KMS-11 (cell line): ENCODE results near the gene ATP6V1D.

Source experiments
- H2AFZ ChIP-seq: fragments of 200-600 bp; sonication (generic); 2 replicates; pipeline ENCODE4 v1.6.1; 2016; ENCODE audit warnings: antibody characterized with exemption, mixed run types, low read depth
- H3K27ac ChIP-seq: fragments of 200-600 bp; sonication (generic); 2 replicates; pipeline ENCODE4 v1.6.1; 2016; ENCODE audit warnings: mild to moderate bottlenecking, mixed run types
- H3K27me3 ChIP-seq: fragments of 200-600 bp; sonication (generic); 2 replicates; pipeline ENCODE4 v1.6.1; 2017; ENCODE audit warnings: mild to moderate bottlenecking, low read depth, mixed run types, moderate library complexity; ENCODE audit not compliant: insufficient read depth
- H3K36me3 ChIP-seq: fragments of 200-600 bp; sonication (generic); 2 replicates; pipeline ENCODE4 v1.6.1; 2017; ENCODE audit warnings: mild to moderate bottlenecking, mixed run types; ENCODE audit not compliant: insufficient read depth
- H3K4me1 ChIP-seq: fragments of 200-600 bp; sonication (generic); 2 replicates; pipeline ENCODE4 v1.6.1; 2016; ENCODE audit warnings: mild to moderate bottlenecking, low read depth, mixed run types; ENCODE audit not compliant: poor library complexity, severe bottlenecking
- H3K4me2 ChIP-seq: fragments of 200-600 bp; sonication (generic); 2 replicates; pipeline ENCODE4 v1.7.0; 2016; ENCODE audit warnings: mild to moderate bottlenecking, mixed run types
- H3K4me3 ChIP-seq: fragments of 200-600 bp; sonication (generic); IDR thresholded peaks from 2 replicates; pipeline ENCODE4 v1.6.1; 2017; ENCODE audit warnings: low read depth, low read length, mixed read lengths; ENCODE audit not compliant: insufficient read depth
- H3K79me2 ChIP-seq: fragments of 200-600 bp; sonication (generic); 2 replicates; pipeline ENCODE4 v1.6.1; 2016; ENCODE audit warnings: low read depth, mixed run types; ENCODE audit not compliant: insufficient read depth
- H3K9ac ChIP-seq: fragments of 200-600 bp; sonication (generic); 2 replicates; pipeline ENCODE4 v1.6.1; 2016; ENCODE audit warnings: mild to moderate bottlenecking, mixed run types
- H4K20me1 ChIP-seq: fragments of 200-600 bp; sonication (generic); 2 replicates; pipeline ENCODE4 v1.6.1; 2016; ENCODE audit warnings: mild to moderate bottlenecking, mixed run types; ENCODE audit not compliant: insufficient read depth
- CTCF ChIP-seq: fragments of 200-600 bp; sonication (generic); conservative IDR thresholded peaks from 2 replicates; pipeline ENCODE4 v1.6.1; 2017; ENCODE audit warnings: low read depth, mild to moderate bottlenecking, antibody characterized with exemption, low read length, moderate library complexity, mixed read lengths

Gene ATP6V1D

GRCh38 chr14:67392800-67393199 is 33.2 kb upstream of the ATP6V1D start:
- no peaks in the 10 kb centered on the region for H3K36me3 ChIP-seq
- no peak for TF ChIP-seq CTCF
- H3K4me1 ChIP-seq: no peaks in the 10 kb centered on the region
- no peak overlapping the region for H2AFZ ChIP-seq
- H3K27ac ChIP-seq: no peak overlapping the region
- no peak overlapping the region for H3K9ac ChIP-seq
- no peaks in the 10 kb centered on the region for H4K20me1 ChIP-seq
- no peak overlapping the region for H3K4me3 ChIP-seq
- H3K27me3 ChIP-seq: no peaks in the 10 kb centered on the region
- H3K79me2 ChIP-seq: no peaks in the 10 kb centered on the region
- no peak overlapping the region for H3K4me2 ChIP-seq

- Histone ChIP-seq H3K4me3 (no peak overlapping the region), H2AFZ (no peak overlapping the region), H3K4me2 (no peak overlapping the region), H4K20me1 (no peaks in the 10 kb centered on the region), H3K27ac (no peak overlapping the region), H3K4me1 (no peaks in the 10 kb centered on the region), H3K79me2 (no peaks in the 10 kb centered on the region), H3K9ac (no peak overlapping the region), H3K27me3 (no peaks in the 10 kb centered on the region), H3K36me3 (no peaks in the 10 kb centered on the region)
- TF ChIP-seq CTCF: no peak
Observed at GRCh38 chr14:67392123-67392522, 32.5 kb upstream of the ATP6V1D start.

GRCh38 chr14:67391268-67391667 is 31.7 kb upstream of the ATP6V1D start:
- Histone ChIP-seq H3K79me2 (no peaks in the 10 kb centered on the region), H3K27me3 (no peaks in the 10 kb centered on the region), H3K9ac (no peak overlapping the region), H3K4me1 (no peaks in the 10 kb centered on the region), H2AFZ (no peak overlapping the region), H3K4me3 (no peak overlapping the region), H4K20me1 (no peaks in the 10 kb centered on the region), H3K36me3 (no peaks in the 10 kb centered on the region), H3K4me2 (no peak overlapping the region), H3K27ac (no peak overlapping the region)
- TF ChIP-seq CTCF: no peak

DNA sequence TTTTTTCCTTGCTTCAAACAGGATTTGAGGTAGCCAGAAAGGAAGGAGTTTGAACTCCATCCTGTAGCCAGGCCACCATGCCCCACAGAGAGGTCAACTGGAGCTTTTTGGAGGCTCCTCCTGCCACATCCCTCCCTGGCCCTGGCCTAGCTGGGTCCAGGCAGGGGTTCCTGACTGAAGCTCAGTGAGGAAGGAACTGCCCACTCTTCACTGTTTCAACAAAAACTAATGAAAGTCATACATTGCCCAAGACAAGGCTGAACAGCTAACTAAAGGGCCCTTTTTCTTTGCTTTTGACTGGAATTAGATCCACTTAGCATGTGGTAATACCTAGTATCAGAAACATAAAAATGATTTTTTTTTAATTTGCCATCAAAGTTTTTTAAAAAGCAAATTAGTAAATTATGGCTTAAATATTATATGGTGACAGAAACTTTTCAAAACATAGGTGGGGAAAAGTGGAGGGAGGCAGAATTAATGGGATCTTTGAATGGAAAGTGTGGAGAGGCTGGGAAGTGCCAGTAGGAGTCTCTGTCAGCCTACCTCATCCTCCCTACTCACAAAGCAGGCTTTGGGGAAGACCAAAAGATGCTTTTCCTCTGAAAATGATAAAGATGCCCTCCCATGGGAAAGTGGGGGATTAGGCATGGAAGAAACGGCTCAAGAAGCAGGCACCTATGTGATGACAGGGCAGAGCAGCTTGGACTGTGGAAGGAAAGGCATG is 30.4 kb upstream of the ATP6V1D start:
- Histone ChIP-seq H3K4me3 (no peak overlapping the region), H3K4me2 (no peak overlapping the region), H3K4me1 (no peaks in the 10 kb centered on the region), H3K27ac (no peak overlapping the region), H3K9ac (no peak overlapping the region), H3K36me3 (no peaks in the 10 kb centered on the region), H3K79me2 (no peaks in the 10 kb centered on the region), H3K27me3 (no peaks in the 10 kb centered on the region), H2AFZ (no peak overlapping the region), H4K20me1 (no peaks in the 10 kb centered on the region)
- TF ChIP-seq CTCF: no peak
